ENCODE data around the gene INAFM2.
A peak's percentile ranks its signal among the peaks of the same experiment; 100 is the strongest.

DNA sequence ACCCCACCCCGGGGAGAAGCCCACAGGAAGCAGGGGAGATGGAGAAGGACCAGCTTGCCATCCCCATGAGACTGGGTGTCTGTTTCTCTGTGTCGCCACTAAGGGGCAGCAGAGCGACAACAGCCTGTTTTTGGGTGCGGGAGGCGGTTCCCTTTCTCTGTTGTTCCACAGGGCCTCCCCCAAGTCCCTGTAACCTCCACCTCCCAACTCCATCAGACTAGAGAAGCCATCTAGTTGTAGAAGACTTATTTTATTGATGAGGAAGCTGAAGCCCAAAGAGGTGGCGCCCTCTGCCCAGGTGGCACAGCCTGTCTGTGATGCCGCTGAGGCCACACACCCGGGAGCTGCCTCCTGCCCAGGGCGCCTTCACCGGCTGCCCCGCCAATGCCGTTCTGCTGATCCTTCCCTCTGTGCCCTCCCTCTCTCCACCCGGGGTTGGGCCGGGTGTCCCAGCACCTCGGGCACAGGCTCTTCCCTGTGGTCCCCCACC, 21.2 kb downstream of the INAFM2 start:
- no peak for TF ChIP-seq EP300 (IDR thresholded peaks at IDR 0.05)
- TF ChIP-seq, protein P1, sequence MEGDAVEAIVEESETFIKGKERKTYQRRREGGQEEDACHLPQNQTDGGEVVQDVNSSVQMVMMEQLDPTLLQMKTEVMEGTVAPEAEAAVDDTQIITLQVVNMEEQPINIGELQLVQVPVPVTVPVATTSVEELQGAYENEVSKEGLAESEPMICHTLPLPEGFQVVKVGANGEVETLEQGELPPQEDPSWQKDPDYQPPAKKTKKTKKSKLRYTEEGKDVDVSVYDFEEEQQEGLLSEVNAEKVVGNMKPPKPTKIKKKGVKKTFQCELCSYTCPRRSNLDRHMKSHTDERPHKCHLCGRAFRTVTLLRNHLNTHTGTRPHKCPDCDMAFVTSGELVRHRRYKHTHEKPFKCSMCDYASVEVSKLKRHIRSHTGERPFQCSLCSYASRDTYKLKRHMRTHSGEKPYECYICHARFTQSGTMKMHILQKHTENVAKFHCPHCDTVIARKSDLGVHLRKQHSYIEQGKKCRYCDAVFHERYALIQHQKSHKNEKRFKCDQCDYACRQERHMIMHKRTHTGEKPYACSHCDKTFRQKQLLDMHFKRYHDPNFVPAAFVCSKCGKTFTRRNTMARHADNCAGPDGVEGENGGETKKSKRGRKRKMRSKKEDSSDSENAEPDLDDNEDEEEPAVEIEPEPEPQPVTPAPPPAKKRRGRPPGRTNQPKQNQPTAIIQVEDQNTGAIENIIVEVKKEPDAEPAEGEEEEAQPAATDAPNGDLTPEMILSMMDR (IDR thresholded peaks at IDR 0.05), result peak; percentile 63 to 81 (median 76)
- no peak for TF ChIP-seq POLR2A (IDR thresholded peaks at IDR 0.05)
- no peak for TF ChIP-seq POLR2AphosphoS5 (IDR thresholded peaks at IDR 0.05)
